Testis (tissue), 2 donors: ENCODE results near the gene REPS1.

Source experiments
- POLR2A ChIP-seq: fragments of 450-650 bp; IDR thresholded peaks from one replicate; pipeline ENCODE4 v1.6.1; 2017; ENCODE audit warnings: antibody characterized with exemption, mild to moderate bottlenecking, moderate library complexity
- TF ChIP-seq, protein P1 (sequence below), 3 experiments: fragments of 450-650 bp in 2 of 3; fragments of 200-600 bp in 1 of 3; sonication (generic) in 1 of 3; IDR thresholded peaks; one replicate each; pipeline ENCODE4 v1.5.1; 2016 to 2019; ENCODE audit warnings: antibody characterized with exemption in 3 of 3, mild to moderate bottlenecking in 2 of 3, moderate library complexity in 1 of 3

DNA sequence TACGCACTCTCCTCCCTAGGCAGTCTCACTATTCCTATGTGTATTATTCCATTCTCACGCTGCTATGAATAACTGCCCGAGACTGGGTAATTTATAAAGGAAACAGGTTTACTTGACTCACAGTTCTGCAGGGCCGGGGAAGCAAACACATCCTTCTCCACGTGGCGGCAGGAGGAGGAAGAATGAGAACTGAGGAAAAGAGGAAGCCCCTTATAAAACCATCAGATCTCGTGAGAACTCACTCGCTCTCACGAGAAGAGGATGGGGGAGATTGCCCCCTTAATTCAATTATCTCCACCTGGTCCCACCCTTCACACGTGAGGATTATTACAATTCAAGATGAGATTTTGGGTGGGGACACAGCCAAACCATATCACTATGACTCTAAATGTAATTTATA lies 130.3 kb downstream of the REPS1 start:
- TF ChIP-seq, protein P1, sequence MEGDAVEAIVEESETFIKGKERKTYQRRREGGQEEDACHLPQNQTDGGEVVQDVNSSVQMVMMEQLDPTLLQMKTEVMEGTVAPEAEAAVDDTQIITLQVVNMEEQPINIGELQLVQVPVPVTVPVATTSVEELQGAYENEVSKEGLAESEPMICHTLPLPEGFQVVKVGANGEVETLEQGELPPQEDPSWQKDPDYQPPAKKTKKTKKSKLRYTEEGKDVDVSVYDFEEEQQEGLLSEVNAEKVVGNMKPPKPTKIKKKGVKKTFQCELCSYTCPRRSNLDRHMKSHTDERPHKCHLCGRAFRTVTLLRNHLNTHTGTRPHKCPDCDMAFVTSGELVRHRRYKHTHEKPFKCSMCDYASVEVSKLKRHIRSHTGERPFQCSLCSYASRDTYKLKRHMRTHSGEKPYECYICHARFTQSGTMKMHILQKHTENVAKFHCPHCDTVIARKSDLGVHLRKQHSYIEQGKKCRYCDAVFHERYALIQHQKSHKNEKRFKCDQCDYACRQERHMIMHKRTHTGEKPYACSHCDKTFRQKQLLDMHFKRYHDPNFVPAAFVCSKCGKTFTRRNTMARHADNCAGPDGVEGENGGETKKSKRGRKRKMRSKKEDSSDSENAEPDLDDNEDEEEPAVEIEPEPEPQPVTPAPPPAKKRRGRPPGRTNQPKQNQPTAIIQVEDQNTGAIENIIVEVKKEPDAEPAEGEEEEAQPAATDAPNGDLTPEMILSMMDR (IDR thresholded peaks at IDR 0.05), result no peak
- TF ChIP-seq POLR2A, result no peak
